MM.1S (cell line): ENCODE results near the gene C18orf63.

Source experiments
- DNase-seq: peaks from one replicate; pipeline ENCODE4 v3.0.0-alpha.2; 2015
- H2AFZ ChIP-seq: fragments of 300-600 bp; sonication (generic); 2 replicates; pipeline ENCODE4 v1.6.0; 2016; ENCODE audit warnings: antibody characterized with exemption, low read length
- H3F3A ChIP-seq: fragments of 300-600 bp; sonication (generic); 2 replicates; pipeline ENCODE4 v1.6.1; 2016; ENCODE audit warnings: mild to moderate bottlenecking, antibody characterized with exemption, low read length, moderate library complexity, mixed read lengths; ENCODE audit not compliant: insufficient read depth
- H3K27ac ChIP-seq: fragments of 300-600 bp; sonication (generic); 2 replicates; pipeline ENCODE4 v1.5.1; 2016; ENCODE audit warnings: mild to moderate bottlenecking, low read length
- H3K27me3 ChIP-seq: fragments of 300-600 bp; sonication (generic); replicated peaks from 2 replicates; pipeline ENCODE4 v1.6.0; 2016; ENCODE audit warnings: low read length; ENCODE audit not compliant: insufficient read depth
- H3K36me3 ChIP-seq: fragments of 300-600 bp; sonication (generic); replicated peaks from 2 replicates; pipeline ENCODE4 v1.6.1; 2016; ENCODE audit warnings: mild to moderate bottlenecking, low read length, mixed read lengths; ENCODE audit not compliant: insufficient read depth
- H3K4me1 ChIP-seq: fragments of 300-600 bp; sonication (generic); 2 replicates; pipeline ENCODE4 v1.6.1; 2016; ENCODE audit warnings: low read length, mixed read lengths
- H3K4me2 ChIP-seq: fragments of 300-600 bp; sonication (generic); 2 replicates; pipeline ENCODE4 v1.6.0; 2016; ENCODE audit warnings: low read depth, low read length
- H3K4me3 ChIP-seq: fragments of 300-600 bp; sonication (generic); 2 replicates; pipeline ENCODE4 v1.5.1; 2016; ENCODE audit warnings: low read length, mixed read lengths
- H3K79me2 ChIP-seq: fragments of 300-600 bp; sonication (generic); 2 replicates; pipeline ENCODE4 v1.6.1; 2016; ENCODE audit warnings: mixed run types, low read length, mixed read lengths
- H3K9ac ChIP-seq: fragments of 300-600 bp; sonication (generic); 2 replicates; pipeline ENCODE4 v1.6.1; 2016; ENCODE audit warnings: low read length, mixed read lengths
- H3K9me2 ChIP-seq: fragments of 300-600 bp; sonication (generic); replicated peaks from 2 replicates; pipeline ENCODE4 v1.6.1; 2016; ENCODE audit warnings: mild to moderate bottlenecking, low read length, mixed read lengths; ENCODE audit not compliant: insufficient read depth
- H3K9me3 ChIP-seq: fragments of 300-600 bp; sonication (generic); replicated peaks from 2 replicates; pipeline ENCODE4 v1.6.1; 2016; ENCODE audit warnings: mild to moderate bottlenecking, low read length, mixed read lengths; ENCODE audit not compliant: insufficient read depth
- H4K20me1 ChIP-seq: fragments of 300-600 bp; sonication (generic); 2 replicates; pipeline ENCODE4 v1.6.1; 2016; ENCODE audit warnings: mild to moderate bottlenecking, low read length, moderate library complexity, mixed read lengths; ENCODE audit not compliant: insufficient read depth
- CTCF ChIP-seq: fragments of 300-600 bp; sonication (generic); IDR thresholded peaks from 2 replicates; pipeline ENCODE4 v1.5.1; 2016; ENCODE audit warnings: antibody characterized with exemption, low read length, mixed read lengths
- EZH2 ChIP-seq: fragments of 300-600 bp; sonication (generic); optimal IDR thresholded peaks from 2 replicates; pipeline ENCODE3; 2017; ENCODE audit warnings: low read depth, mild to moderate bottlenecking, antibody characterized with exemption, low read length, mixed read lengths
- EZH2phosphoT487 ChIP-seq: fragments of 300-600 bp; sonication (generic); IDR thresholded peaks from 2 replicates; pipeline ENCODE4 v1.6.1; 2018; ENCODE audit warnings: antibody characterized with exemption, low read length

Gene C18orf63

GRCh38 chr18:74334242-74334893 lies 18.7 kb downstream of the C18orf63 start:
- Histone ChIP-seq H3K79me2 (no peaks in the 10 kb centered on the region), H3K9me2 (no peaks in the 10 kb centered on the region), H3K9me3 (no peaks in the 10 kb centered on the region), H4K20me1 (no peaks in the 10 kb centered on the region), H3K4me1 (peaks cover 6% of the 10 kb centered on the region), H3K4me2 (no peak overlapping the region), H2AFZ (no peak overlapping the region), H3K4me3 (no peak overlapping the region), H3F3A (no peaks in the 10 kb centered on the region), H3K27me3 (no peaks in the 10 kb centered on the region), H3K9ac (no peak overlapping the region), H3K27ac (no peak overlapping the region), H3K36me3 (no peaks in the 10 kb centered on the region)
- TF ChIP-seq EZH2 (no peak), EZH2phosphoT487 (no peak), CTCF (no peak)
- no peak for DNase-seq

- Histone ChIP-seq H3K4me3 (no peak overlapping the region), H3K27ac (no peak overlapping the region), H3K4me2 (no peak overlapping the region), H3K4me1 (peaks cover 6% of the 10 kb centered on the region), H3K36me3 (no peaks in the 10 kb centered on the region), H4K20me1 (no peaks in the 10 kb centered on the region), H3K9ac (no peak overlapping the region), H3K27me3 (no peaks in the 10 kb centered on the region), H2AFZ (no peak overlapping the region), H3F3A (no peaks in the 10 kb centered on the region), H3K9me3 (no peaks in the 10 kb centered on the region), H3K9me2 (no peaks in the 10 kb centered on the region), H3K79me2 (no peaks in the 10 kb centered on the region)
- TF ChIP-seq EZH2phosphoT487 = no peak
- TF ChIP-seq CTCF = no peak
- TF ChIP-seq EZH2 = no peak
- DNase-seq = no peak
Observed at GRCh38 chr18:74336656-74337055, 21.0 kb downstream of the C18orf63 start.

GRCh38 chr18:74337155-74337911 lies 21.7 kb downstream of the C18orf63 start:
- no peaks in the 10 kb centered on the region for H3K27me3 ChIP-seq
- H3K9me3 ChIP-seq = no peaks in the 10 kb centered on the region
- H4K20me1 ChIP-seq = no peaks in the 10 kb centered on the region
- no peak overlapping the region for H2AFZ ChIP-seq
- no peaks in the 10 kb centered on the region for H3K79me2 ChIP-seq
- no peaks in the 10 kb centered on the region for H3K9me2 ChIP-seq
- peaks cover 6% of the 10 kb centered on the region for H3K4me1 ChIP-seq
- no peak for DNase-seq
- no peak overlapping the region for H3K4me3 ChIP-seq
- no peak overlapping the region for H3K4me2 ChIP-seq
- no peak for TF ChIP-seq CTCF
- H3K27ac ChIP-seq = no peak overlapping the region
- no peaks in the 10 kb centered on the region for H3K36me3 ChIP-seq
- no peak overlapping the region for H3K9ac ChIP-seq
- no peaks in the 10 kb centered on the region for H3F3A ChIP-seq
